ENCODE measurements around the gene PAFAH2. TPM values are rescaled to one million over a fixed set of nuclear protein-coding genes. Genes with fewer than 3 reads are reported as not detected.

The PAFAH2 gene
- total RNA-seq, 1 experiment from 2014 or later: 7.9 TPM

DNA sequence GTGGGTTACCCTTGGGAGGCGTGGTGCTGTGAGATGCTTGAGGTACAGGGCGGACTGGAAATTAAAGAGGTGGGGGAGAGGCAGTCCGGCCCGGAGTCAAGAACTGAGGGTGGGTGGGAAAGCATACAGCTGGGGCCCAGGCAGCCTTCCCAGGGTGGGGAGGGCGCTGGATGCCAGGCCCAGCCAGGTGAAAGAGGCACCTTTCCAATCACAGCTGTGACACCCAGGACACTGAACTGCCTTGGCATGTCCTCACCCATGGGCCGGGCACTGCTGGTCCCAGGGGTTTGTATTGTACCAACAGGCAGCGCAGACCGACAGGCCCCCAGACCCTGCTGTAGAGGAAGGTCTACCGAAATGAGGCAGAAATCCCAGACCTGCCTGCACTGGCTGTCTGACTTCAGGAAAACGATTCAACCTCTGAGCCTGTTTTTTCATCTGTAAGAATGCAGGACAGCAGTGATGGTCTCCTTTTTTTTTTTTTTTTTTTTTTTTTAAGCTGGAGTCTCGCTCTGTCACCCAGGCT is 39.0 kb upstream of the PAFAH2 start:
- Histone ChIP-seq H3K27me3 (replicated peaks) (0 out of 2 replicates have a peak, but pooled peaks cover 4% of the 10 kb centered on the region), H3K4me3 (no peak overlapping the region), H3K27ac (no peak overlapping the region), H3K9me3 (replicated peaks) (no peaks in the 10 kb centered on the region), H3K36me3 (no peaks in the 10 kb centered on the region), H3K4me1 (replicated peaks) (peaks cover 19% of the 10 kb centered on the region)
- DNase-seq (ENCODE audit: low read depth in 1 of 2, low spot score in 2 of 2): no peak

- H3K4me1 ChIP-seq (replicated peaks): peaks cover 19% of the 10 kb centered on the region
- no peak overlapping the region for H3K27ac ChIP-seq
- DNase-seq (ENCODE audit: low read depth in 1 of 2, low spot score in 2 of 2): peak; percentile 80 to 83
- peak overlapping the region; percentile 49 for H3K4me3 ChIP-seq
- no peaks in the 10 kb centered on the region for H3K36me3 ChIP-seq
- 0 out of 2 replicates have a peak, but pooled peaks cover 4% of the 10 kb centered on the region for H3K27me3 ChIP-seq (replicated peaks)
- no peaks in the 10 kb centered on the region for H3K9me3 ChIP-seq (replicated peaks)
These were observed 38.3 kb upstream of the PAFAH2 start for GRCh38 chr1:26035959-26036755.

DNA sequence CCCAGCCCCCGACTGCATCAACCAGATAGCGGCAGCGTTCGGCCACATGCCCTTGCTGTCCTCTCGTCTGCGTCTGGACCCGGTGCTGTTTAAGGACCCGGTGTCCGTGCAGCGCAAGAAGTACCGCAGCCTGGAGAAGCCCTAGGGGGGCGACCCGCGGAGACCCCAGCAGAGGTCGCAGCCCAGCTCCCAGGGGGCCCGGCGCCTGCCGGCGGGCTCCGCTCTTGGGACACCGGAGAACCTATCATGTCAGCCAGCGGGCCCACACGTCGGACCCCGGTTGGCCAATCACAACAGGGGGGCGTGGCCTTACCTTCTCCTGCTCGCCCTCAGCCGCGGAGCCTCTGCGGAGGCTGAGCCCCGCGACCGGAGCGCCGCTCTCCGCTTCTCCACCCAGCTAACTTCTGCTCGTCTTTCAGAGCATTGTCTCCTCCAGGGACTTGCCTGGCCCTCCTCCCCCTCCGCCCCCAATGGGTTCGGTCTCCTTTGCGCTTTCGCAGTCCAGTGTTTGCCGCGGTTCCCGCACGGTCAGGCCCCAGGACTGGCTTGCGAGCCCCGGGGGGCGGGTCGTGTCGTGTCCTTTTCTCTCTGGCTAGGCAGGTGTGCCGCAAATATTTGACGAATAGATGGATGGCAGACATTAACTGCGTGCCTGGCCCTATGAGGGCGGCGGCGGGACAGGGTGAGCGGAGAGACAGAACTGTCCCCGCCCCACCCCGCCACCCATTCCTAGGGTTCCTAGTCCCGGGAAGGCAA is 37.5 kb upstream of the PAFAH2 start:
- no peak overlapping the region for H3K27ac ChIP-seq
- H3K4me1 ChIP-seq (replicated peaks): peaks cover 19% of the 10 kb centered on the region
- 0 out of 2 replicates have a peak, but pooled peaks cover 4% of the 10 kb centered on the region for H3K27me3 ChIP-seq (replicated peaks)
- H3K4me3 ChIP-seq: peak overlapping the region; percentile 49
- no peaks in the 10 kb centered on the region for H3K9me3 ChIP-seq (replicated peaks)
- peak; percentile 88 to 93 for DNase-seq (ENCODE audit: low read depth in 1 of 2, low spot score in 2 of 2)
- no peaks in the 10 kb centered on the region for H3K36me3 ChIP-seq

DNA sequence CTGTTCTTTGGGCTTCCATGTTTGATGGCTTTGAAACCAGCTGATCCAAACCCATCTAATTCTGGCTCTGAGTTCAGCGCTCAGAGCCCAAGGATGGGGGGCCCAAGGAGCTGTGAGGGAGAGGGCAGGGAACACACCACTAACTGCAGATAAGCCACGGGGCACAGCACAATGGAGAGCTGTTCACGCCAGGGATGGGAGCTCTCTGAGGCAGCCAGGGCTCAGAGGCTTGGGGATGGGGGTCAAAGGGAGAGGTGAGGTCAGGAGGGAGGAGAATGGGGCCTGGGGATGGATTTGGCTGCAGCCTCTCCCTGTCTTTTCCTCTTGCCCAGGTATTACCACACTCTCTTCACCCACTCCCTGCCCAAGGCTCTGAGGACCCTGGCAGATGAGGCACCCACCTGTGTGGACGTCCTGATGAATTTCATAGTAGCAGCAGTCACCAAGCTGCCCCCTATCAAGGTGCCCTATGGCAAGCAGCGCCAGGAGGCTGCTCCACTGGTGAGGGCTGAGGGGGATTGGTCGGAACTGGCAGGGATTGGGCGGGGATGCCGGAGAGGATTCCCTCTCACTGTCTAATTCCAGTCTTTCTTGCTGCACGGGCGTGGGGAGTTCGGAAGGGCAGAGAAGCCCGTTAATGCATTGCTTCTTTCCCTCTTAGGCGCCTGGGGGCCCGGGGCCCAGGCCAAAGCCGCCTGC is 36.8 kb upstream of the PAFAH2 start:
- H3K36me3 ChIP-seq: no peaks in the 10 kb centered on the region
- no peak for DNase-seq (ENCODE audit: low read depth in 1 of 2, low spot score in 2 of 2)
- H3K27me3 ChIP-seq (replicated peaks): no peaks in the 10 kb centered on the region
- H3K27ac ChIP-seq: no peak overlapping the region
- peak overlapping the region; percentile 49 for H3K4me3 ChIP-seq
- no peaks in the 10 kb centered on the region for H3K9me3 ChIP-seq (replicated peaks)
- peaks cover 19% of the 10 kb centered on the region for H3K4me1 ChIP-seq (replicated peaks)

- no peak overlapping the region for H3K27ac ChIP-seq
- peaks cover 19% of the 10 kb centered on the region for H3K4me1 ChIP-seq (replicated peaks)
- H3K27me3 ChIP-seq (replicated peaks): no peaks in the 10 kb centered on the region
- H3K36me3 ChIP-seq: no peaks in the 10 kb centered on the region
- no peak overlapping the region for H3K4me3 ChIP-seq
- no peaks in the 10 kb centered on the region for H3K9me3 ChIP-seq (replicated peaks)
- no peak for DNase-seq (ENCODE audit: low read depth in 1 of 2, low spot score in 2 of 2)
These were observed 34.9 kb upstream of the PAFAH2 start for GRCh38 chr1:26032656-26033357.

DNA sequence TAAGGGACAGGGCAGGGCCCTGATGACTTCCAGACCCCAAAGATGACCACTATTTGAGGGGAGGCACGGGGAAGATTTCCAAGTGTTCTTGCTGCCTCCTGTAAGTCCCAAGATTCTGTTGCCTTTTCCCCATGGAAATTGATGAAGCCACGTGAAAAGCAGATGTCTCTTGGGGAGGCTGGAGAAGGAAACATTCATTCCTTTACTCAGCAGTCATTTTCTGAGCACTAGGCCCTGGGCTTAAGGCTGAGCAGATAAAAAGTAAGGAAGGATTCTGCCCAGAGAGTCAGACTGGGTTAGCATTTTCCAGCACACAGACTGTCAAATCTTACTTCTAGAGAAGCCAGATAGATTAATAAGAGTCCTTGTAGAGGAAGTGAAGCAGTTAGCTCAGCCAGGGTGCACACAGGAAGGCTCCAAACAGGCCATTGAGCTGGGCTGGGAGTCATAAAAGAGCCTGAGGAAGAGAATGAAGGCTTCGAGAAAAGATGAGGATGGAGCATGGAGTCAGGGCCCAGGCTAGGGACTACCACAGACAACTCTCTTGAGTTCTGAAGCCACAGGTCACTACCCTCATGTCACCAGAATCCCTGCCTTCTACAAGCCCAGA is 33.9 kb upstream of the PAFAH2 start:
- no peak overlapping the region for H3K27ac ChIP-seq

DNA sequence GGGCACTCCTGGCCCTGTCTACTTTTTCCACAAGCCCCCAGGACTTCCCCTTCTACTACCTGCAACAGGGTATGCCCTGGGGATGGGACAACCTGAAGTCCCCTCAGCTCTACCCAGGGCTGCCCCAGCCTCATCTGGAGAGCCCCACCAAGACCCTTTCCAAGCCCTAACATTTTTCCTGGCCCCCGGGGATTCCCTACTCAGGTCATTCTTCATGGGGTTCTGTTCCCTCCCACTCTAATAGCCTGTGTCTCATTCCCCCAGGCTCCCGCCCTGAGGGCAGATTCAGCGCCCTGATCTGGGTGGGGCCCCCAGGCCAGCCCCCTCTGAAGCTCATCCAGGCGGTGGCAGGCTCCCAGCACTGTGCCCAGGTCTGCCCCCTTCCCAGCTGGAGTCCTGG is 33.3 kb upstream of the PAFAH2 start:
- Histone ChIP-seq H3K36me3 (no peaks in the 10 kb centered on the region), H3K27ac (no peak overlapping the region), H3K4me1 (replicated peaks) (peaks cover 14% of the 10 kb centered on the region), H3K4me3 (no peak overlapping the region), H3K27me3 (replicated peaks) (no peaks in the 10 kb centered on the region), H3K9me3 (replicated peaks) (no peaks in the 10 kb centered on the region)
- no peak for DNase-seq (ENCODE audit: low read depth in 1 of 2, low spot score in 2 of 2)

More for the DNA sequence above, 33.9 kb upstream of the PAFAH2 start:
- no peak for DNase-seq (ENCODE audit: low read depth in 1 of 2, low spot score in 2 of 2)
- H3K27me3 ChIP-seq (replicated peaks): no peaks in the 10 kb centered on the region
- H3K9me3 ChIP-seq (replicated peaks): no peaks in the 10 kb centered on the region
- peaks cover 19% of the 10 kb centered on the region for H3K4me1 ChIP-seq (replicated peaks)
- no peak overlapping the region for H3K4me3 ChIP-seq
- no peaks in the 10 kb centered on the region for H3K36me3 ChIP-seq

GRCh38 chr1:26029864-26030481 is 32.1 kb upstream of the PAFAH2 start:
- H3K9me3 ChIP-seq (replicated peaks): no peaks in the 10 kb centered on the region
- H3K36me3 ChIP-seq: no peaks in the 10 kb centered on the region
- H3K27ac ChIP-seq: no peak overlapping the region
- no peak for DNase-seq (ENCODE audit: low read depth in 1 of 2, low spot score in 2 of 2)
- no peak overlapping the region for H3K4me3 ChIP-seq
- no peaks in the 10 kb centered on the region for H3K27me3 ChIP-seq (replicated peaks)
- H3K4me1 ChIP-seq (replicated peaks): peaks cover 4% of the 10 kb centered on the region

GRCh38 chr1:26029054-26029863 is 31.4 kb upstream of the PAFAH2 start:
- Histone ChIP-seq H3K36me3 (no peaks in the 10 kb centered on the region), H3K4me3 (no peak overlapping the region), H3K27ac (no peak overlapping the region), H3K4me1 (replicated peaks) (no peaks in the 10 kb centered on the region), H3K9me3 (replicated peaks) (no peaks in the 10 kb centered on the region), H3K27me3 (replicated peaks) (no peaks in the 10 kb centered on the region)
- no peak for DNase-seq (ENCODE audit: low read depth in 1 of 2, low spot score in 2 of 2)

DNA sequence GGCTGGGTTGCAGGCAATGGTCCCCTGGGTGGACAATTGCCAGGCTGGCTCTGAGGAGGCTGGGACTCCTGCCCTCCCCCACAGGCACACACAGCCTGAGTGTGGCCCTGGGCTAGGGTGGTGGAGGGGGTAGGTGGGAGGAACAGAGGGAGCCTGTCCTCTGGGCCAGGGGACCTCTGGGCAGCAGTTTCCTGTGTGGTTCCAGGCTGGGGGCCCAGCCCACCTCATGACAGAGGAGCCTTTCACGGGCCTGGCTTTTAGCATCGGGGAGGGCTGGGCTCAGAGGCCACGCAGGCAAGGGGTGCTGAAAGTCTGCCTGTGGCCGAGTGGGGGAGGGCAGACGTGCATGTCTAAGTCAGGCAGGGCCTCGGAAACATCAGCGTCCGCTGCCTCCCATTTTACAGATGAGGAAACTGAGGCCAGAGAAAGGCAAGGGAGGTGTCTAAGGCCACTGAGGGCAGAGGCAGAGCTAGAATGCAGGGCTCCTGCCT is 30.7 kb upstream of the PAFAH2 start:
- Histone ChIP-seq H3K27ac (no peak overlapping the region), H3K36me3 (no peaks in the 10 kb centered on the region), H3K9me3 (replicated peaks) (no peaks in the 10 kb centered on the region), H3K4me1 (replicated peaks) (no peaks in the 10 kb centered on the region), H3K27me3 (replicated peaks) (no peaks in the 10 kb centered on the region), H3K4me3 (no peak overlapping the region)
- DNase-seq (ENCODE audit: low read depth in 1 of 2, low spot score in 2 of 2): no peak

GRCh38 chr1:26027716-26028489 is 30.0 kb upstream of the PAFAH2 start:
- H3K9me3 ChIP-seq (replicated peaks): no peaks in the 10 kb centered on the region
- DNase-seq (ENCODE audit: low read depth in 1 of 2, low spot score in 2 of 2): no peak
- H3K4me3 ChIP-seq: no peak overlapping the region
- H3K4me1 ChIP-seq (replicated peaks): no peaks in the 10 kb centered on the region
- no peak overlapping the region for H3K27ac ChIP-seq
- H3K27me3 ChIP-seq (replicated peaks): no peaks in the 10 kb centered on the region
- H3K36me3 ChIP-seq: no peaks in the 10 kb centered on the region
